Heart right ventricle (tissue), 16 donors: ENCODE data around the gene CORO1C. TPM values are rescaled to one million over a fixed set of nuclear protein-coding genes. Genes with fewer than 3 reads are reported as not detected.

ENCODE experiments used
- ATAC-seq, 8 donors: fragments of 200-7000 bp; cut with Tn5 transposase; one replicate each; pipeline ENCODE4 v1.9.1; 2020; ENCODE audit warnings: mild to moderate bottlenecking in 8 of 8, moderate library complexity in 8 of 8, moderate number of reproducible peaks in 1 of 8
- DNase-seq, 2 donors: peaks; one replicate each; pipeline ENCODE4 v3.0.0-alpha.2; 2020
- H3K27ac ChIP-seq, 10 donors: fragments of 200-600 bp; sonication (generic) in 2 of 10; one replicate each; pipeline versions ENCODE4 v1.5.0 to v1.8.0; 2020 to 2022; ENCODE audit warnings: mild to moderate bottlenecking in 3 of 10
- H3K27me3 ChIP-seq, 7 donors: fragments of 200-600 bp; one replicate each; pipeline ENCODE4 v1.8.0; 2021 to 2022; ENCODE audit warnings: mild to moderate bottlenecking in 2 of 7
- H3K36me3 ChIP-seq, 9 donors: fragments of 200-600 bp; sonication (generic) in 1 of 9; one replicate each; pipeline versions ENCODE4 v1.5.0 to v1.8.0; 2020 to 2022; ENCODE audit warnings: mild to moderate bottlenecking in 2 of 9
- H3K4me1 ChIP-seq, 9 donors: fragments of 200-600 bp; sonication (generic) in 1 of 9; one replicate each; pipeline versions ENCODE4 v1.5.0 to v1.8.0; 2020 to 2022; ENCODE audit warnings: mild to moderate bottlenecking in 4 of 9
- H3K4me3 ChIP-seq, 10 donors: fragments of 200-600 bp; sonication (generic) in 2 of 10; one replicate each; pipeline versions ENCODE4 v1.5.0 to v1.8.0; 2020 to 2022; ENCODE audit warnings: mild to moderate bottlenecking in 7 of 10, moderate library complexity in 2 of 10
- H3K9me3 ChIP-seq, 11 donors: fragments of 200-600 bp in 10 of 11; sonication (generic) in 2 of 11; one replicate each; pipeline versions ENCODE4 v1.5.0 to v1.8.0; 2013 to 2022; ENCODE audit warnings: mild to moderate bottlenecking in 2 of 11, control low read depth in 1 of 11, moderate library complexity in 1 of 11
- CTCF ChIP-seq, 9 donors: fragments of 200-600 bp; sonication (generic) in 2 of 9; IDR thresholded peaks; one replicate each; pipeline versions ENCODE4 v1.5.0 to v1.8.0; 2021 to 2022; ENCODE audit warnings: antibody characterized with exemption in 9 of 9, mild to moderate bottlenecking in 5 of 9, moderate library complexity in 1 of 9
- WGBS, 2 donors: extraction: QIAGEN DNeasy Blood & Tissue Kit; methylation state at CpG; one replicate each; pipeline ENCODE4 v1.1.7; 2013; ENCODE audit warnings: inconsistent platforms in 1 of 2; 5-methylcytosine and 5-hydroxymethylcytosine counted together
- intact Hi-C, 10 donors: fragments of 100-400 bp; cut with DNase I; formaldehyde crosslinking; loops; one replicate each; pipeline versions ENCODE4 v1.11.1 to v1.14.2; 2022
- polyA plus RNA-seq, 2 donors: library from polyadenylated mRNA; stranded (reverse); fragments of 200-250 nt; gene quantifications; one replicate each; pipeline ENCODE4 v1.2.3, GENCODE V29; 2013
- total RNA-seq, 10 donors: library from RNA; stranded (reverse); fragmentation: NEBNext Ultra II Directional in 3 of 10; extraction: Animal tissue kit (Norgen Biotek cat#: 25700) in 3 of 10; gene quantifications; one replicate each; pipeline versions ENCODE4 v1.2.1 to v1.2.4, GENCODE V29; 2021 to 2023
- donor health status: Arrhythmogenic right ventricular cardiomyopathy.
- donor health status: ischemic (EF 13 %, LVEDD 7.1; RV severe dilation, severe dysfunction).
- donor health status: healthy with polysubstance abuse.
- donor health status: DM: no; HTN: yes; CAD: no.
- donor health status: DM: no; HTN: no; CAD: no.
- donor health status: ischemic (EF 25% LVEDD 6.9; RV normal size, moderate dysfunction).
- donor health status: ischemic (EF 25% LVEDD 5.7; RV mildly dilated, moderate dysfunction).
- donor health status: healthy.
- donor health status: DM: yes; HTN: yes; CAD: no.
- donor health status: Ischemic cardiomyopathy.
- donor health status: ischemic (EF 35%, LVEDD 5.7; RV mildly dilated, moderate dysfunction).
- donor health status: nonischemic (EF 11% LVEDD 7.7; RV severe dilation, severe dysfunction).
- donor health status: DM: yes; HTN: yes; CAD: no.
- donor health status: PGD.
- donor health status: ischemic (EF 29% LVEDD 5.4; RV normal size, mild dysfunction).
- donor health status: nonischemic (EF 23%, LVEDD 6.1; RV moderate dilation, normal function).

Gene CORO1C
- total and polyA plus RNA-seq, 12 donors = 25.5 to 88.6 (median 58.2) TPM

- peak in 4 of 8 donors; percentile 11 to 59 (median 20) for ATAC-seq
Observed at GRCh38 chr12:108750526-108750925, 19.2 kb upstream of the CORO1C start.

GRCh38 chr12:108747563-108747962, 16.2 kb upstream of the CORO1C start:
- WGBS, 2 donors = 98 to 99% methylated on average over 3 of the region's 3 CpGs
- H3K27me3 ChIP-seq = no peaks in the 10 kb centered on the region
- intact Hi-C loops = no loop called here
- no peaks in the 10 kb centered on the region for H3K36me3 ChIP-seq
- no peak overlapping the region for H3K4me3 ChIP-seq
- no peak for DNase-seq
- ATAC-seq = no peak
- H3K27ac ChIP-seq = no peak overlapping the region
- no peaks in the 10 kb centered on the region for H3K9me3 ChIP-seq
- no peak for TF ChIP-seq CTCF (IDR thresholded peaks at IDR 0.05)
- H3K4me1 ChIP-seq = peaks cover 0 to 25% (median 0%) of the 10 kb centered on the region in 9 donors

More at GRCh38 chr12:108750526-108750925, 19.2 kb upstream of the CORO1C start:
- Histone ChIP-seq H3K27me3 (no peaks in the 10 kb centered on the region), H3K4me3 (no peak overlapping the region), H3K36me3 (no peaks in the 10 kb centered on the region), H3K4me1 (peaks cover 0 to 20% (median 0%) of the 10 kb centered on the region in 9 donors), H3K27ac (no peak overlapping the region), H3K9me3 (no peaks in the 10 kb centered on the region)
- intact Hi-C loops = no loop called here
- 53 to 55% methylated on average over 4 of the region's 4 CpGs for WGBS, 2 donors
- no peak for DNase-seq
- TF ChIP-seq CTCF (IDR thresholded peaks at IDR 0.05) = no peak

- DNase-seq = no peak
- intact Hi-C loops = no loop called here
Observed at GRCh38 chr12:108745641-108746040, 14.3 kb upstream of the CORO1C start.

GRCh38 chr12:108744021-108744897, 12.9 kb upstream of the CORO1C start:
- TF ChIP-seq CTCF (IDR thresholded peaks at IDR 0.05) = no peak
- Histone ChIP-seq H3K4me1 (peaks cover 0 to 17% (median 0%) of the 10 kb centered on the region in 9 donors), H3K4me3 (no peak overlapping the region), H3K36me3 (no peaks in the 10 kb centered on the region), H3K27me3 (no peaks in the 10 kb centered on the region), H3K9me3 (no peaks in the 10 kb centered on the region), H3K27ac (peak overlapping the region in 1 of 10 donors; percentile 36)
- WGBS, 2 donors = 64 to 82% methylated on average over 5 of the region's 5 CpGs
- DNase-seq = no peak
- intact Hi-C loops = no loop called here
- peak in 1 of 8 donors; percentile 46 for ATAC-seq

More at GRCh38 chr12:108745641-108746040, 14.3 kb upstream of the CORO1C start:
- TF ChIP-seq CTCF (IDR thresholded peaks at IDR 0.05) = no peak
- H3K36me3 ChIP-seq = no peaks in the 10 kb centered on the region
- ATAC-seq = no peak
- peaks cover 0 to 17% (median 0%) of the 10 kb centered on the region in 9 donors for H3K4me1 ChIP-seq
- H3K4me3 ChIP-seq = no peak overlapping the region
- no peaks in the 10 kb centered on the region for H3K9me3 ChIP-seq
- 84 to 91% methylated on average over 5 of the region's 5 CpGs for WGBS, 2 donors
- H3K27me3 ChIP-seq = no peaks in the 10 kb centered on the region
- no peak overlapping the region for H3K27ac ChIP-seq
